Cardiac septum (tissue), 1 donor: Measurements from ENCODE around the gene TAF1B. TPM values are rescaled to one million over a fixed set of nuclear protein-coding genes. Genes with fewer than 3 reads are reported as not detected.
"Not testable (repeated sequence)": the region's sequence is repeated elsewhere in the genome, so short reads cannot be mapped to it uniquely, and the experiment has no call there.

Experiments
- DNase-seq: peaks from one replicate; pipeline ENCODE4 v3.0.0-alpha.2; 2020; ENCODE audit warnings: low spot score
- intact Hi-C: fragments of 100-400 bp; cut with DNase I; formaldehyde crosslinking; loops from one replicate; pipeline ENCODE4 v1.14.0; 2022
- total RNA-seq: library from RNA; stranded (reverse); fragmentation: NEBNext Ultra II Directional; extraction: Animal tissue kit (Norgen Biotek cat#: 25700); gene quantifications from one replicate; pipeline ENCODE4 v1.2.1, GENCODE V29; 2021
- donor health status: DM: no; HTN: no; CAD: no.

Gene TAF1B
- total RNA-seq, 1 donor from 2014 or later, result 8.4 TPM

GRCh38 chr2:9860922-9861580 lies 17.8 kb downstream of the TAF1B start:
- DNase-seq, intact Hi-C loops: not testable (repeated sequence)

- intact Hi-C loops, result no loop called here
These were observed 24.6 kb downstream of the TAF1B start for GRCh38 chr2:9867881-9868280.

GRCh38 chr2:9873337-9873736 lies 30.1 kb downstream of the TAF1B start:
- no peak for DNase-seq
- intact Hi-C loops, result no loop called here

More at GRCh38 chr2:9867881-9868280, 24.6 kb downstream of the TAF1B start:
- no peak for DNase-seq

GRCh38 chr2:9877026-9877425 lies 33.8 kb downstream of the TAF1B start:
- intact Hi-C loops, result no loop called here
- no peak for DNase-seq

- intact Hi-C loops, result no loop called here
- DNase-seq, result no peak
These were observed 34.5 kb downstream of the TAF1B start for GRCh38 chr2:9877726-9878125.

- DNase-seq, result no peak
- intact Hi-C loops, result no loop called here
These were observed 36.4 kb downstream of the TAF1B start for GRCh38 chr2:9879455-9880194.

GRCh38 chr2:9883897-9884296 lies 40.6 kb downstream of the TAF1B start:
- DNase-seq, result no peak
- intact Hi-C loops, result no loop called here

GRCh38 chr2:9884436-9884835 lies 41.2 kb downstream of the TAF1B start:
- no peak for DNase-seq
- intact Hi-C loops, result no loop called here

- intact Hi-C loops, result no loop called here
These were observed 41.9 kb downstream of the TAF1B start for GRCh38 chr2:9885036-9885684.

GRCh38 chr2:9887513-9887912 lies 44.2 kb downstream of the TAF1B start:
- intact Hi-C loops, result no loop called here
- no peak for DNase-seq

More at GRCh38 chr2:9885036-9885684, 41.9 kb downstream of the TAF1B start:
- DNase-seq, result no peak

GRCh38 chr2:9889812-9890261 lies 46.6 kb downstream of the TAF1B start:
- no peak for DNase-seq
- intact Hi-C loops, result no loop called here

- no peak for DNase-seq
- intact Hi-C loops, result no loop called here
These were observed 49.0 kb downstream of the TAF1B start for GRCh38 chr2:9892236-9892635.

GRCh38 chr2:9895669-9896590 lies 52.7 kb downstream of the TAF1B start:
- intact Hi-C loops, result no loop called here
- DNase-seq, result no peak

- DNase-seq, result no peak
- intact Hi-C loops, result no loop called here
These were observed 54.1 kb downstream of the TAF1B start for GRCh38 chr2:9897331-9897737.

GRCh38 chr2:9897846-9898245 lies 54.6 kb downstream of the TAF1B start:
- intact Hi-C loops, result no loop called here
- no peak for DNase-seq

- intact Hi-C loops, result no loop called here
- DNase-seq, result no peak
These were observed 62.1 kb downstream of the TAF1B start for GRCh38 chr2:9905413-9905812.

GRCh38 chr2:9907402-9907801 lies 64.1 kb downstream of the TAF1B start:
- DNase-seq, result no peak
- intact Hi-C loops, result no loop called here

GRCh38 chr2:9908639-9909038 lies 65.4 kb downstream of the TAF1B start:
- intact Hi-C loops, result no loop called here

GRCh38 chr2:9909106-9909505 lies 65.8 kb downstream of the TAF1B start:
- intact Hi-C loops, result no loop called here

More at GRCh38 chr2:9908639-9909038, 65.4 kb downstream of the TAF1B start:
- no peak for DNase-seq

GRCh38 chr2:9910699-9911098 lies 67.4 kb downstream of the TAF1B start:
- intact Hi-C loops, result no loop called here
- no peak for DNase-seq

More at GRCh38 chr2:9909106-9909505, 65.8 kb downstream of the TAF1B start:
- no peak for DNase-seq
